Activated naive CD4-positive, alpha-beta T cell treated with anti-CD3 and anti-CD28 coated beads, Interleukin-2, amount 50 U/mL, for 72 hours (primary cell): ENCODE measurements around the gene JSRP1. TPM values are rescaled to one million over a fixed set of nuclear protein-coding genes. Genes with fewer than 3 reads are reported as not detected.

Experiments
- ATAC-seq, 2 donors: fragments of 150-1000 bp; cut with Tn5 transposase; 2 replicates each; pipeline ENCODE4 v1.10.0; 2021; ENCODE audit warnings: mild to moderate bottlenecking in 2 of 2, moderate library complexity in 2 of 2
- DNase-seq, 2 donors: peaks; one replicate each; pipeline ENCODE4 v3.0.0; 2021 to 2022; ENCODE audit warnings: low spot score in 2 of 2
- H3K27ac Mint-ChIP-seq, 2 donors: one replicate each; pipeline ENCODE4 v1.8.0; 2022; ENCODE audit warnings: mild to moderate bottlenecking in 2 of 2, mixed read lengths in 2 of 2
- H3K36me3 Mint-ChIP-seq, 2 donors: one replicate each; pipeline ENCODE4 v1.8.0; 2022; ENCODE audit warnings: mixed read lengths in 2 of 2
- H3K9me3 Mint-ChIP-seq, 2 donors: one replicate each; pipeline ENCODE4 v1.8.0; 2022; ENCODE audit warnings: mixed read lengths in 2 of 2
- total RNA-seq, 2 donors: library from RNA; stranded (reverse); gene quantifications; one replicate each; pipeline ENCODE4 v1.2.3, GENCODE V29; 2022

The JSRP1 gene
- total RNA-seq, 2 donors from 2014 or later, result 0.39 to 0.56 TPM

DNA sequence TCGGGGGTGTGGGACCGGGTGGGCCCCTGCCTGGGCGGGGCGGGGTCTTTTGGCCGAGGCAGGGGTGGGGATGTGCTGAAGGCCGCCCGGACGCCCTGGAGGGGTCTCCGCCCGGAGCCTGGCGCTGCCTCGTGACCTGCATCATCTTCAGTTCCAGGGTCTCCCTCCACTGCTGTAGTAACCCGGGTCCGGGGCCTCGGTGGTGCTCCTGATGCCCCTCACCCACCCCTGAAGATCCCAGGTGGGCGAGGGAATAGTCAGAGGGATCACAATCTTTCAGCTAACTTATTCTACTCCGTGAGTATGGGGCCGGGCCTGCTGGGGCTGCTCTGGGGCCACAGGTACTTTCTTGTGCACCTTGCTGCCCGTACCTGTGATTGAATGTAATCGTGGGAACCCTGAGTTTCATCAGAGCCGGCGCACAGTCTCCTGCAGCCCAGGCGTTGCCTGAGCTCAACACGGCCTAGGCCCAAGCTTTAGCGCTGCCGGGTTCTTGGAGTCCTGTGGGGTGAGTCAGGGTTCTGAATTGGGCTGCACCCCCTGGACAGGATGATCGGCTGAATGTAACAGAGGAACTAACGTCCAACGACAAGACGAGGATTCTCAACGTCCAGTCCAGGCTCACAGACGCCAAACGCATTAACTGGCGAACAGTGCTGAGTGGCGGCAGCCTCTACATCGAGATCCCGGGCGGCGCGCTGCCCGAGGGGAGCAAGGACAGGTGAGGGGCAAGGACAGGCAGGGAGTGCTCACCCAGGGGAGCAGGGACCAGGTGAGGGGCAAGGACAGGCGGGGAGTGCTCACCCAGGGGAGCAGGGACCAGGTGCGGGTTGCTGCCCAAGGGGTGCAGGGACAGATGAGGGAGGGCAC lies 15.3 kb upstream of the JSRP1 start:
- no peak for ATAC-seq
- DNase-seq, result peak in 1 of 2 donors; percentile 57
- Mint-ChIP-seq H3K9me3 (no peaks in the 10 kb centered on the region), H3K36me3 (peaks cover 10 to 23% of the 10 kb centered on the region in 2 donors), H3K27ac (peak overlapping the region; percentile 75 to 98)

DNA sequence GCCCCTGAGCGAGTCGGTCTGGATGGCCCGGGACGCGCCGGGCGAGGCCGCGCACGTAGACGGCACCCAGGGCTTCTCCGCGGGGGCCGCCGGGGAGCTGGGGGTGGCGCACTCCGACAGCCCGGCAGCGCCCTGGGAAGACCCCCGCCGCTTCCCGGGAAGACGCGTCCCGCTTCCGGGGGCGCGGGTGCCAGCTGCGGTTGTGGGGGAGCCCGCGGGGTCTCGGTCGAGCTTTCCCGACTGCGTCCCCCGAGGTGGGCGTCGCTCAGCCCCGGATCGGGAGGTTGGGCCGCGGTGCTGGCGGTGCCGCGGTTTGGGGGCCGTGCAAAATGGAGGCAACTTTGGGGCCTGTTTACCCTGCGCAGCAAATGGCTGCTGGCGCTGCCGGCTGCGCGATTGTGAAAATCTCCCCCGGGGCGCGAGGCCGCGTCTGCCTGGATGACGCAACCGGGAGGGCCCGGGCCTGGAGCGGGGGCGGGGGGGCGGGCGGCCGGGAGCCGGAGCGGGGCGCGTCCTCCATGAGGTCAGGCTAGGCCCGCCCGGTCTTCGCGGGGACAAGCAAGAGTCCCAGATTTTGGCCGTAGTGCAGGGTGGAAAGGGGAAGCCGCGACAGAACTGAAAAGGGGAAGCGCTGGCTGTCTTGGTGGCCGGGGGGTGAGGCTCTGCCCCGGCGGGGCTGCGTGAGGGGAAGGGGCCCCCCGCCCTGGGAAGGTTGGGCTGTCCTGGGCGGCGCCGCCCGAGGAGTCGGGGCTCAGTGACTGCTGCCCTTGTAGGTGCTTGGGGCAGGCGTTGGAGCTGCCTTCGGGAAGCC lies 14.4 kb upstream of the JSRP1 start:
- Mint-ChIP-seq H3K27ac (peak overlapping the region; percentile 75 to 93), H3K9me3 (no peaks in the 10 kb centered on the region), H3K36me3 (peaks cover 10 to 23% of the 10 kb centered on the region in 2 donors)
- DNase-seq (peak; percentile 70 to 76), ATAC-seq (peak; percentile 23 to 32)

GRCh38 chr19:2270157-2270422 lies 13.9 kb upstream of the JSRP1 start:
- no peak for DNase-seq
- Mint-ChIP-seq H3K36me3 (peaks cover 10 to 23% of the 10 kb centered on the region in 2 donors), H3K9me3 (no peaks in the 10 kb centered on the region), H3K27ac (peak overlapping the region; percentile 75 to 97)
- ATAC-seq, result no peak

DNA sequence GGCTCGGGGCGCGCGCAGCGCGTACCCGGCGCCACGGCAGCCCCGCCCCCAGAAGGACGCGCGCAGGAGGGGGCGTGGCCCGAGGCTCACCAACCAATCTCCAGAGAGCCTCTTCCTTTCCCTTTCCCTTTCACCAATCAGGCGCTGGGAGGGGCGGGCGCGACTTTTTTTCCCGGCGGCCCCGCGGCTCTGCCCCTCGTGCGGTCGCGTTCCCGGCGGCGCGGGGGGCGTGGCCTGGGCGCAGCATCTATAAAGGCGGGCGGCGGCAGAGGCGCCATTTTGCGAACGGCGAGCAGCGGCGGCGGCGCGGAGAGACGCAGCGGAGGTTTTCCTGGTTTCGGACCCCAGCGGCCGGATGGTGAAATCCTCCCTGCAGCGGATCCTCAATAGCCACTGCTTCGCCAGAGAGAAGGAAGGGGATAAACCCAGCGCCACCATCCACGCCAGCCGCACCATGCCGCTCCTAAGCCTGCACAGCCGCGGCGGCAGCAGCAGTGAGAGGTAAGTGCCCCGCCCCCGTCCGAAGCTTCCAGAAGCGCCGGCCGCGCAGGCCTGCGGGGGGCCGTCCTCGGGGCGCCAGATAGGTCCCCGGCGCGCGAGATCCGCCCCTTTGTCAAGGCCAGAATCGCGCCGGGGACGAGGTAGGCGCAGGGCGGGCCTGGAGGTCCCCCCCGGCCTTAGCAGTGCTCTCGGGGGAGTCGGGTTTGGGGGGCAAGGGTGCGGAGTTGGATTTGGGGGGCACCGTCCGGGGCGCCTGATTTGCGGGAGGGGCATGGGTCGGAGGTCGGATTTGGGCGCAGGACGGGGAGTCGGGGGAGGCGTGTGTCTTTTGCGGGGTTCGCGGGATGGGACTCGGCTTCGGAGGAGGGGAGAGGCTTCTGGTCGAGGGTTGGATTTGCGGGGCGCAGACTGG lies 13.3 kb upstream of the JSRP1 start:
- Mint-ChIP-seq H3K9me3 (no peaks in the 10 kb centered on the region), H3K36me3 (peaks cover 10 to 23% of the 10 kb centered on the region in 2 donors), H3K27ac (peak overlapping the region; percentile 75 to 97)
- DNase-seq, result peak; percentile 99 to 100
- peak; percentile 81 for ATAC-seq

GRCh38 chr19:2268861-2269243 lies 12.6 kb upstream of the JSRP1 start:
- DNase-seq, result no peak
- Mint-ChIP-seq H3K36me3 (peaks cover 8 to 17% of the 10 kb centered on the region in 2 donors), H3K27ac (peak overlapping the region; percentile 75 to 88), H3K9me3 (no peaks in the 10 kb centered on the region)
- no peak for ATAC-seq

GRCh38 chr19:2268480-2268830 lies 12.2 kb upstream of the JSRP1 start:
- no peak for DNase-seq
- Mint-ChIP-seq H3K27ac (peak overlapping the region in 1 of 2 donors; percentile 88), H3K9me3 (no peaks in the 10 kb centered on the region), H3K36me3 (peaks cover 6 to 13% of the 10 kb centered on the region in 2 donors)
- ATAC-seq, result no peak

GRCh38 chr19:2266183-2266993 lies 10.2 kb upstream of the JSRP1 start:
- peak in 1 of 2 donors; percentile 22 for ATAC-seq
- DNase-seq, result peak in 1 of 2 donors; percentile 63
- no peaks in the 10 kb centered on the region for H3K9me3 Mint-ChIP-seq
- H3K27ac Mint-ChIP-seq, result peak overlapping the region; percentile 71 to 72
- H3K36me3 Mint-ChIP-seq, result peaks cover under 1 to 2% of the 10 kb centered on the region in 2 donors

GRCh38 chr19:2261438-2262172 lies 5.4 kb upstream of the JSRP1 start:
- DNase-seq (peak in 1 of 2 donors; percentile 64), ATAC-seq (peak in 1 of 2 donors; percentile 43)
- H3K27ac Mint-ChIP-seq, result no peak overlapping the region
- H3K36me3 Mint-ChIP-seq, result no peaks in the 10 kb centered on the region
- H3K9me3 Mint-ChIP-seq, result no peaks in the 10 kb centered on the region

- no peaks in the 10 kb centered on the region for H3K36me3 Mint-ChIP-seq
- peak overlapping the region in 1 of 2 donors; percentile 65 for H3K27ac Mint-ChIP-seq
- no peaks in the 10 kb centered on the region for H3K9me3 Mint-ChIP-seq
- DNase-seq, result no peak
- no peak for ATAC-seq
Observed at GRCh38 chr19:2260341-2260805, 4.2 kb upstream of the JSRP1 start.

DNA sequence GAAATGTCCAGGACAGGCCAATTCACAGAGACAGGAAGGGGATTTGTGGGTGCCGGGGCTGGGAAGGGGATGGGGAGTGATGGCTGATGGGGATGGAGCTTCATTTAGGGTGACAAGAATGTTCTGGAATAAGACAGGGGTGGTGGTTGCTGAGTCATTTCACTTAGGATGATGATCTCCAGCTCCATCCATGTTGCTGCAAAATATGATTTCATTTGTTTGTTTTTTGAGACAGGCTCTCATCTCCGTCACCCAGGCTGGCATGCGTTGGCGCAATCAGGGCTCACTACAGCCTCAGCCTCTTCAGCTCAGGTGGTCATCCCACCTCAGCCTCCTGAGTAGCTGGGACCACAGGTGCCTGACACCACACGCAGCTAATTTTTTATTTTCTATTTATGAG lies 3.1 kb upstream of the JSRP1 start:
- peak overlapping the region in 1 of 2 donors; percentile 89 for H3K27ac Mint-ChIP-seq
- ATAC-seq, result no peak

GRCh38 chr19:2255112-2255845 lies 938 bp downstream of the JSRP1 start:
- no peaks in the 10 kb centered on the region for H3K36me3 Mint-ChIP-seq
- no peak for ATAC-seq

More for the DNA sequence above, 3.1 kb upstream of the JSRP1 start:
- DNase-seq, result no peak
- H3K36me3 Mint-ChIP-seq, result no peaks in the 10 kb centered on the region
- H3K9me3 Mint-ChIP-seq, result no peaks in the 10 kb centered on the region

DNA sequence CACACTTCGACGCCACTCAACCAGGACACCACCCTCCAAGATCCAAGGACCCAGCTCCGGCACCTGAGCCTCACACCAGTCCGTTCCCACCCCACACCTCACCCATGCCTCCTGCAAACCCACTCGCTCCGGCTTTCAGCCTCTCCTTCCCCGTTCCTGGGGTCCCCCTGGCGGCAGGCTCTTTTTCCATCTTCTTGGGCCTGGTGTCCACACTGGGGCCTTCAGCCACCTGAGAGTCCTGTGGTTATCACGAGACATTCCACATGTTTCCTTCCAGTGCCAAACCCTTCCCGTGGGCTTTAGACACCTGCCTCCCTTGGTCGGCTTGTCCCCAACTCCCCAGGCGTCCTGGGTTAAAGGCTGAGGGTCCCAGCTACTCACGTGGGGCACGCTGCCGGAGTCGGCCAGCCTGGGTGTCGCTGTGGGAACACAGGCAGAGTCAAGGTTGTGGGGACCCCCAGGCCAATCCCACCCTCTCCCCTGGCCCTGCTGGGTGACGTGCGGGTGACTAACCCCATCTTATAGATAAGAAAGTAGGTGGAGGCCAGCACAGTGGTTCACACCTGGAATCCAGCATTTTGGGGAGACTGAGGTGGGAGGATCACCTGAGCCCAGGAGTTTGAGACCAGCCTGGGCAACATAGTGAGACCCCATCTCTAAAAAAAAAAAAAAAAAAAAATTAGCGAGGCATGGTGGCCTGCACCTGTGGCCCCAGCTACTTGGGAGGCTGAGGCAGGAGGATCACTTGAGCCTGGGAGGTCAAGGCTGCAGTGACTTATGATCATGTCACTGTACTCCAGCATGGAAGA lies 1.9 kb downstream of the JSRP1 start:
- Mint-ChIP-seq H3K27ac (no peak overlapping the region), H3K9me3 (no peaks in the 10 kb centered on the region), H3K36me3 (no peaks in the 10 kb centered on the region)
- no peak for ATAC-seq
- DNase-seq, result no peak

More at GRCh38 chr19:2255112-2255845, 938 bp downstream of the JSRP1 start:
- no peaks in the 10 kb centered on the region for H3K9me3 Mint-ChIP-seq
- DNase-seq, result no peak
- no peak overlapping the region for H3K27ac Mint-ChIP-seq

GRCh38 chr19:2253106-2254063 lies 2.8 kb downstream of the JSRP1 start:
- Mint-ChIP-seq H3K27ac (no peak overlapping the region), H3K9me3 (no peaks in the 10 kb centered on the region), H3K36me3 (no peaks in the 10 kb centered on the region)
- peak in 1 of 2 donors; percentile 58 for DNase-seq
- ATAC-seq, result peak in 1 of 2 donors; percentile 30
